ENCODE measurements around the gene MACROD2. TPM values are rescaled to one million over a fixed set of nuclear protein-coding genes. Genes with fewer than 3 reads are reported as not detected.

MACROD2 gene
- polyA plus RNA-seq, 1 experiment: 0.47 TPM

GRCh38 chr20:15911581-15911980, 1916.3 kb downstream of the MACROD2 start:
- CTCF ChIA-PET: no interaction called here
- Histone ChIP-seq H3K36me3 (ENCODE audit: control insufficient read depth, insufficient read depth, low read length) (no peaks in the 10 kb centered on the region), H3K27me3 (ENCODE audit: control insufficient read depth, insufficient read depth, low read length) (no peaks in the 10 kb centered on the region), H3K4me3 (ENCODE audit: low read depth, low read length) (no peak overlapping the region)
- POLR2A ChIA-PET: no interaction called here
- no peak for DNase-seq (ENCODE audit: low read depth)
- TF ChIP-seq, protein P1, sequence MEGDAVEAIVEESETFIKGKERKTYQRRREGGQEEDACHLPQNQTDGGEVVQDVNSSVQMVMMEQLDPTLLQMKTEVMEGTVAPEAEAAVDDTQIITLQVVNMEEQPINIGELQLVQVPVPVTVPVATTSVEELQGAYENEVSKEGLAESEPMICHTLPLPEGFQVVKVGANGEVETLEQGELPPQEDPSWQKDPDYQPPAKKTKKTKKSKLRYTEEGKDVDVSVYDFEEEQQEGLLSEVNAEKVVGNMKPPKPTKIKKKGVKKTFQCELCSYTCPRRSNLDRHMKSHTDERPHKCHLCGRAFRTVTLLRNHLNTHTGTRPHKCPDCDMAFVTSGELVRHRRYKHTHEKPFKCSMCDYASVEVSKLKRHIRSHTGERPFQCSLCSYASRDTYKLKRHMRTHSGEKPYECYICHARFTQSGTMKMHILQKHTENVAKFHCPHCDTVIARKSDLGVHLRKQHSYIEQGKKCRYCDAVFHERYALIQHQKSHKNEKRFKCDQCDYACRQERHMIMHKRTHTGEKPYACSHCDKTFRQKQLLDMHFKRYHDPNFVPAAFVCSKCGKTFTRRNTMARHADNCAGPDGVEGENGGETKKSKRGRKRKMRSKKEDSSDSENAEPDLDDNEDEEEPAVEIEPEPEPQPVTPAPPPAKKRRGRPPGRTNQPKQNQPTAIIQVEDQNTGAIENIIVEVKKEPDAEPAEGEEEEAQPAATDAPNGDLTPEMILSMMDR (IDR thresholded peaks at IDR 0.05; ENCODE audit: insufficient read depth, low read depth, low read length): no peak

GRCh38 chr20:15913391-15914025, 1918.2 kb downstream of the MACROD2 start:
- DNase-seq (ENCODE audit: low read depth): no peak
- no peak overlapping the region for H3K4me3 ChIP-seq (ENCODE audit: low read depth, low read length)
- TF ChIP-seq, protein P1 (IDR thresholded peaks at IDR 0.05; ENCODE audit: insufficient read depth, low read depth, low read length): no peak
- ChIA-PET CTCF (interaction anchor here (0.8 kb wide), 1 partner anchor 426 kb away, joined by 3 read pairs; no protein-coding TSS in a partner anchor), POLR2A (no interaction called here)
- H3K27me3 ChIP-seq (ENCODE audit: control insufficient read depth, insufficient read depth, low read length): no peaks in the 10 kb centered on the region
- H3K36me3 ChIP-seq (ENCODE audit: control insufficient read depth, insufficient read depth, low read length): no peaks in the 10 kb centered on the region

DNA sequence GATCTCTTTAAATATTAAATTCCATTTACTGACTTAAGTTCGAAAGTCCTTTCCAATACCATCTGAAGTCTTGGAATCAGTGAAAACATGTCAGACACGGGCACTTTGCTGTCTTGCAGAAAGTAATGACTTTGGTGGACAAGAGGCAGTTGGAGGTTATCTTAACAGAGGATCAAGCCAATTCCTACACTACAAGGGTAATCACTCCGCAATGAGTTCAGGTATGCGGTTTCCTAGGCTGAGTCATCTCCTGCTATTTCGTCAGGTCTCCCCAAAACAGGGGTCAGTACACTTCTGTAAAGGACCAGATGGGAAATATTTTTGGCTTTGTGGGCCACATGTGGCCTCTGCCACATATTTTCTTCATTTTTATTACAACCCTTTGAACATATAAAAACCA, 1921.3 kb downstream of the MACROD2 start:
- TF ChIP-seq, protein P1 (IDR thresholded peaks at IDR 0.05; ENCODE audit: insufficient read depth, low read depth, low read length): no peak

GRCh38 chr20:15917283-15917682, 1922.0 kb downstream of the MACROD2 start:
- no peaks in the 10 kb centered on the region for H3K36me3 ChIP-seq (ENCODE audit: control insufficient read depth, insufficient read depth, low read length)
- H3K27me3 ChIP-seq (ENCODE audit: control insufficient read depth, insufficient read depth, low read length): no peaks in the 10 kb centered on the region
- TF ChIP-seq, protein P1 (IDR thresholded peaks at IDR 0.05; ENCODE audit: insufficient read depth, low read depth, low read length): no peak
- ChIA-PET POLR2A (no interaction called here), CTCF (no interaction called here)
- DNase-seq (ENCODE audit: low read depth): no peak
- no peak overlapping the region for H3K4me3 ChIP-seq (ENCODE audit: low read depth, low read length)

More for the DNA sequence above, 1921.3 kb downstream of the MACROD2 start:
- CTCF ChIA-PET: no interaction called here
- POLR2A ChIA-PET: no interaction called here
- Histone ChIP-seq H3K36me3 (ENCODE audit: control insufficient read depth, insufficient read depth, low read length) (no peaks in the 10 kb centered on the region), H3K27me3 (ENCODE audit: control insufficient read depth, insufficient read depth, low read length) (no peaks in the 10 kb centered on the region), H3K4me3 (ENCODE audit: low read depth, low read length) (no peak overlapping the region)
- DNase-seq (ENCODE audit: low read depth): no peak

DNA sequence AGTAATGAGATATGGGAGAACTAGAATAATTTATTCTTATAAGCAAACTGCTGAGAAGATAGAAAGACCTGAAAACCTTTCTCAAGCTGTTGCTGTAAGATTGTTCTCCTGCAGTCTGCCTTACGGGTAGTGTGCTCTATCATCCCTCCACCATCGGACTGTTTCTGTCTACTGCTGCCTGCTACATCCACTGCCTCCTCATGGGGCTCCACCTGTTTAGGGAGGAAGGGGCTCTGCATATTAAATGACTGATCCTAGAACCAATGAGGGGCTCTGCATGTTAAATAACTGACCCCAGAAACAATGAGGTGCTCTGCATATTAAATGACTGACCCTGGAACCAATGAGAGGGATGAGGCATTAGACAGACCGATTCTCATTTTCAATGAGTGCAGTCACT, 1923.3 kb downstream of the MACROD2 start:
- Histone ChIP-seq H3K36me3 (ENCODE audit: control insufficient read depth, insufficient read depth, low read length) (no peaks in the 10 kb centered on the region), H3K27me3 (ENCODE audit: control insufficient read depth, insufficient read depth, low read length) (no peaks in the 10 kb centered on the region), H3K4me3 (ENCODE audit: low read depth, low read length) (no peak overlapping the region)
- ChIA-PET POLR2A (no interaction called here), CTCF (no interaction called here)
- TF ChIP-seq, protein P1 (IDR thresholded peaks at IDR 0.05; ENCODE audit: insufficient read depth, low read depth, low read length): no peak
- no peak for DNase-seq (ENCODE audit: low read depth)

Data from BJ (cell line).